Dendritic cell treated with granulocyte-macrophage colony-stimulating factor and Interleukin-4, amounts not matched to agents 40 ng/mL and 50 ng/mL, for 4 days (primary cell): ENCODE measurements around the gene SRPX2.
"Not testable (repeated sequence)": the region's sequence is repeated elsewhere in the genome, so short reads cannot be mapped to it uniquely, and the experiment has no call there.

Experiments used
- H3K27ac Mint-ChIP-seq: one replicate; pipeline ENCODE4 v1.8.0; 2022; ENCODE audit warnings: mild to moderate bottlenecking, mixed read lengths
- H3K27me3 Mint-ChIP-seq: one replicate; pipeline ENCODE4 v1.8.0; 2022; ENCODE audit warnings: mild to moderate bottlenecking, mixed read lengths
- H3K36me3 Mint-ChIP-seq: one replicate; pipeline ENCODE4 v1.8.0; 2022; ENCODE audit warnings: low read depth, mixed read lengths
- H3K4me1 Mint-ChIP-seq: one replicate; pipeline ENCODE4 v1.8.0; 2022; ENCODE audit warnings: low read depth, mixed read lengths
- H3K4me3 Mint-ChIP-seq: one replicate; pipeline ENCODE4 v1.8.0; 2022; ENCODE audit warnings: mild to moderate bottlenecking, moderate library complexity, mixed read lengths
- H3K9me3 Mint-ChIP-seq: one replicate; pipeline ENCODE4 v1.8.0; 2022; ENCODE audit warnings: mixed read lengths
- intact Hi-C: fragments of 100-400 bp; cut with micrococcal nuclease; formaldehyde crosslinking; loops from one replicate; pipeline ENCODE4 v1.15.0; 2022

The SRPX2 gene

DNA sequence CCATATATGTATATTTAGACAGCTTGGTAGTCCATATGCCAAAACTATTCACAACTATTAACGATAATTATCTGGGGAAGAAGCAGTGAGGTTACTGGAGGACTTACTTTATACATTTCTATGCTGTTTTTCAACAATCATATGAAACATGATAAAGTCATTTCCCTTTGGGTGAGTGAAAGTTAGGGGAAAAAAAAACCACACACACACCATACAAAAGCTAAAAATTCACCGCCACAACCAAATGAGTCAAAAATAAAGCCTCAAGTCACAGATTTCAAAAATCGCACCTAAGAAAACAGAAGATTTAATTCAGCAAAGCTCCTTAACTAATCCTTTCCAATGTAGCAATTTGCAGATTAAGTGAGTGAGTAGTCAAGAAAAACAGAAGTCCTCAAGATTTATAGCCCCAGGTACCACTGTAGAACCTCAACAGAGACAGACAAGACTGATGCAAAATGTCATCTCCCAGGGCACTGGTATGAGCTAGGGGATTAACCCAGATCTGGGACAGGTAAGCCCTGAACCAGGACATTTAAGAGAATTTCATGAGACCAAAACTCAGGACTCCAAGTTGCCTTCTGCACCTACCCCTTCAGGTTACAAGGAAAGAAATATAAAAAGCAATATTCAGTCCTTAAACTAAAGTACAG is 52.8 kb downstream of the SRPX2 start:
- Mint-ChIP-seq H3K4me3 (no peak overlapping the region), H3K9me3 (no peaks in the 10 kb centered on the region), H3K27ac (no peak overlapping the region), H3K4me1 (no peaks in the 10 kb centered on the region), H3K36me3 (no peaks in the 10 kb centered on the region), H3K27me3 (peaks cover 8% of the 10 kb centered on the region)
- intact Hi-C loops: no loop called here

DNA sequence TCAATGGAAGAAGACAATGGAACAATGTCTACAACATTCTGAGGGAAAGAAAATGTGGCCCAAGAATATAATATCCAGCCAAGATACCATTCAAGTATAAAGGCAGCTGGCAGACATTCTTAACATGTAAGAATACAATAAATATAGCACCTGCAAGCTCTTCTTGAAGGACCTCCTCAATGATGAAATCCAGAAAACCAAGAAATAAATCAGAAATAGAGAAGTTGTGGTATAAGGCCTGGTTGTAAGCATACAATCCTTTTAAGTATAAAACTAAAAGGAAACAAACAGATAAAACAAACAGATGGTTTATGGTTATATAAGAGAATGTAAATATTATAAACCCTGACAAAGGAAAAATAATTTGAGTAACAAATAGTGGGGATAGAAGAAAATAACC is 54.6 kb downstream of the SRPX2 start:
- Mint-ChIP-seq H3K27ac (no peak overlapping the region), H3K27me3 (peaks cover 6% of the 10 kb centered on the region), H3K36me3 (no peaks in the 10 kb centered on the region), H3K4me1 (no peaks in the 10 kb centered on the region), H3K9me3 (no peaks in the 10 kb centered on the region), H3K4me3 (no peak overlapping the region)
- intact Hi-C loops: no loop called here

GRCh38 chrX:100700809-100701208 is 56.8 kb downstream of the SRPX2 start:
- peaks cover 1% of the 10 kb centered on the region for H3K27me3 Mint-ChIP-seq
- H3K9me3 Mint-ChIP-seq: no peaks in the 10 kb centered on the region
- intact Hi-C loops: no loop called here
- no peaks in the 10 kb centered on the region for H3K4me1 Mint-ChIP-seq
- no peak overlapping the region for H3K27ac Mint-ChIP-seq
- no peak overlapping the region for H3K4me3 Mint-ChIP-seq
- H3K36me3 Mint-ChIP-seq: no peaks in the 10 kb centered on the region

- Mint-ChIP-seq H3K9me3 (no peaks in the 10 kb centered on the region), H3K27ac (no peak overlapping the region), H3K36me3 (no peaks in the 10 kb centered on the region), H3K4me3 (no peak overlapping the region), H3K27me3 (no peaks in the 10 kb centered on the region), H3K4me1 (no peaks in the 10 kb centered on the region)
- intact Hi-C loops: no loop called here
These were observed 60.7 kb downstream of the SRPX2 start for GRCh38 chrX:100704581-100705203.

DNA sequence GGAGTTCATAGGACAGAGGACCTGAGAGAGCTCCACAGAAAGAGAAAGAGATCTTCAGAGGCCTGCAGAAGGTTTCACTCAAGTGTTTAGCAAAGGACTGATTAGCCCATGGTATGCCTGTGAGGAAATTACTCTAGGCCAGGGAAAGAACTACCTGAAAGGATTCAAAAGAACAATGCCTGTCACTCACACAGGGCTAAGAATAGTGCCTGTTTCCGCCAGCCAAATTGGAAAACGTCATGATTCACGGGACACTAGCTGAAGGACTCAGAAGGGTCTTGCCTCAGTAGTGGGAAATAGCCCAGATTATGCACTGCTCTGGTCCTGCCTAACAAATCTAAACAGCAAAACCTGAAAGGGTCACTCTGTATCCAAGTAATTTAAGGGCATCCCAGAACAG is 66.8 kb downstream of the SRPX2 start:
- no peaks in the 10 kb centered on the region for H3K9me3 Mint-ChIP-seq
- H3K4me3 Mint-ChIP-seq: no peak overlapping the region
- H3K4me1 Mint-ChIP-seq: no peaks in the 10 kb centered on the region
- no peaks in the 10 kb centered on the region for H3K27me3 Mint-ChIP-seq
- no peaks in the 10 kb centered on the region for H3K36me3 Mint-ChIP-seq
- intact Hi-C loops: no loop called here
- H3K27ac Mint-ChIP-seq: no peak overlapping the region

- H3K27me3 Mint-ChIP-seq: no peaks in the 10 kb centered on the region
- no peak overlapping the region for H3K27ac Mint-ChIP-seq
- no peaks in the 10 kb centered on the region for H3K4me1 Mint-ChIP-seq
- no peaks in the 10 kb centered on the region for H3K36me3 Mint-ChIP-seq
- intact Hi-C loops: no loop called here
- H3K9me3 Mint-ChIP-seq: no peaks in the 10 kb centered on the region
- no peak overlapping the region for H3K4me3 Mint-ChIP-seq
These were observed 73.4 kb downstream of the SRPX2 start for GRCh38 chrX:100717363-100717762.

DNA sequence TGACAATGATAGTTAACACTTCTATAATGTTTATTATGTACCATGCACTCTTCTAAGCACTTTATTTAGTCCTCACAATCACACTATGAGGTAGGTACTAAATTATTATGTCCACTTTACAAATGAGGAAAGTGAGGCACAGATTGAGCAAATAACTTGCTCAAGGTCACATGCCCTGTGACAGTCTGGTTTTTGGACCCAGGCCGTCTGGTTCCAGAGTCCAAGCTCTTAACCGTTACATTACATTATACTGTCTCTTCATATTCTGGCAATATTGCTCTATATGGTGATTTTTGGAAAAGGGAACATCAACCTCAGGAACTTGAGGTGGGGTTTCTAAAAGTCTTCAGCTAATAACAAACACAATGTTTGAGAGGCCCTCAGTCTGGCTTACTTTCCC is 75.1 kb downstream of the SRPX2 start:
- Mint-ChIP-seq H3K36me3 (no peaks in the 10 kb centered on the region), H3K27me3 (no peaks in the 10 kb centered on the region), H3K4me3 (no peak overlapping the region), H3K27ac (no peak overlapping the region), H3K4me1 (no peaks in the 10 kb centered on the region), H3K9me3 (no peaks in the 10 kb centered on the region)
- intact Hi-C loops: no loop called here

- no peaks in the 10 kb centered on the region for H3K9me3 Mint-ChIP-seq
- H3K4me1 Mint-ChIP-seq: no peaks in the 10 kb centered on the region
- no peaks in the 10 kb centered on the region for H3K27me3 Mint-ChIP-seq
- no peak overlapping the region for H3K27ac Mint-ChIP-seq
- H3K36me3 Mint-ChIP-seq: no peaks in the 10 kb centered on the region
- H3K4me3 Mint-ChIP-seq: no peak overlapping the region
- intact Hi-C loops: no loop called here
These were observed 76.3 kb downstream of the SRPX2 start for GRCh38 chrX:100720301-100720700.

- Mint-ChIP-seq H3K9me3 (no peaks in the 10 kb centered on the region), H3K27ac (no peak overlapping the region), H3K36me3 (no peaks in the 10 kb centered on the region), H3K4me3 (no peak overlapping the region), H3K27me3 (no peaks in the 10 kb centered on the region), H3K4me1 (no peaks in the 10 kb centered on the region)
- intact Hi-C loops: no loop called here
These were observed 77.3 kb downstream of the SRPX2 start for GRCh38 chrX:100721328-100721727.

DNA sequence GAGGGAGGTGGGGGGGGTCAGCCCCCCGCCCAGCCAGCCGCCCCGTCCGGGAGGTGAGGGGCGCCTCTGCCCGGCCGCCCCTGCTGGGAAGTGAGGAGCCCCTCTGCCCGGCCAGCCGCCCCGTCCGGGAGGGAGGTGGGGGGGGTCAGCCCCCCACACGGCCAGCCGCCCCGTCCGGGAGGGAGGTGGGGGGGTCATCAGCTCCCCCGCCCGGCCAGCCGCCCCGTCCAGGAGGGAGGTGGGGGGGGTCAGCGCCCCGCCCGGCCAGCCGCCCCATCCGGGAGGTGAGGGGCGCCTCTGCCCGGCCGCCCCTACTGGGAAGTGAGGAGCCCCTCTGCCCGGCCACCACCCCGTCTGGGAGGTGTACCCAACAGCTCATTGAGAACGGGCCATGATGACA is 80.0 kb downstream of the SRPX2 start:
- H3K27ac Mint-ChIP-seq, H3K9me3 Mint-ChIP-seq, H3K4me1 Mint-ChIP-seq, H3K27me3 Mint-ChIP-seq, intact Hi-C loops, H3K36me3 Mint-ChIP-seq, H3K4me3 Mint-ChIP-seq: not testable (repeated sequence)
